Heart right ventricle (tissue), 16 donors: Measurements from ENCODE around the gene YWHAE. TPM values are rescaled to one million over a fixed set of nuclear protein-coding genes. Genes with fewer than 3 reads are reported as not detected.

Experiments
- ATAC-seq, 8 donors: fragments of 200-7000 bp; cut with Tn5 transposase; one replicate each; pipeline ENCODE4 v1.9.1; 2020; ENCODE audit warnings: mild to moderate bottlenecking in 8 of 8, moderate library complexity in 8 of 8, moderate number of reproducible peaks in 1 of 8
- DNase-seq, 2 donors: peaks; one replicate each; pipeline ENCODE4 v3.0.0-alpha.2; 2020
- H3K27ac ChIP-seq, 10 donors: fragments of 200-600 bp; sonication (generic) in 2 of 10; one replicate each; pipeline versions ENCODE4 v1.5.0 to v1.8.0; 2020 to 2022; ENCODE audit warnings: mild to moderate bottlenecking in 3 of 10
- H3K27me3 ChIP-seq, 7 donors: fragments of 200-600 bp; one replicate each; pipeline ENCODE4 v1.8.0; 2021 to 2022; ENCODE audit warnings: mild to moderate bottlenecking in 2 of 7
- H3K36me3 ChIP-seq, 9 donors: fragments of 200-600 bp; sonication (generic) in 1 of 9; one replicate each; pipeline versions ENCODE4 v1.5.0 to v1.8.0; 2020 to 2022; ENCODE audit warnings: mild to moderate bottlenecking in 2 of 9
- H3K4me1 ChIP-seq, 9 donors: fragments of 200-600 bp; sonication (generic) in 1 of 9; one replicate each; pipeline versions ENCODE4 v1.5.0 to v1.8.0; 2020 to 2022; ENCODE audit warnings: mild to moderate bottlenecking in 4 of 9
- H3K4me3 ChIP-seq, 10 donors: fragments of 200-600 bp; sonication (generic) in 2 of 10; one replicate each; pipeline versions ENCODE4 v1.5.0 to v1.8.0; 2020 to 2022; ENCODE audit warnings: mild to moderate bottlenecking in 7 of 10, moderate library complexity in 2 of 10
- H3K9me3 ChIP-seq, 11 donors: fragments of 200-600 bp in 10 of 11; sonication (generic) in 2 of 11; one replicate each; pipeline versions ENCODE4 v1.5.0 to v1.8.0; 2013 to 2022; ENCODE audit warnings: mild to moderate bottlenecking in 2 of 11, control low read depth in 1 of 11, moderate library complexity in 1 of 11
- WGBS, 2 donors: extraction: QIAGEN DNeasy Blood & Tissue Kit; methylation state at CpG; one replicate each; pipeline ENCODE4 v1.1.7; 2013; ENCODE audit warnings: inconsistent platforms in 1 of 2; 5-methylcytosine and 5-hydroxymethylcytosine counted together
- intact Hi-C, 10 donors: fragments of 100-400 bp; cut with DNase I; formaldehyde crosslinking; loops; one replicate each; pipeline versions ENCODE4 v1.11.1 to v1.14.2; 2022
- polyA plus RNA-seq, 2 donors: library from polyadenylated mRNA; stranded (reverse); fragments of 200-250 nt; gene quantifications; one replicate each; pipeline ENCODE4 v1.2.3, GENCODE V29; 2013
- total RNA-seq, 10 donors: library from RNA; stranded (reverse); fragmentation: NEBNext Ultra II Directional in 3 of 10; extraction: Animal tissue kit (Norgen Biotek cat#: 25700) in 3 of 10; gene quantifications; one replicate each; pipeline versions ENCODE4 v1.2.1 to v1.2.4, GENCODE V29; 2021 to 2023
- TF ChIP-seq, protein P1 (sequence below), 9 donors: fragments of 200-600 bp; sonication (generic) in 2 of 9; IDR thresholded peaks; one replicate each; pipeline versions ENCODE4 v1.5.0 to v1.8.0; 2021 to 2022; ENCODE audit warnings: antibody characterized with exemption in 9 of 9, mild to moderate bottlenecking in 5 of 9, moderate library complexity in 1 of 9
- donor health status: Arrhythmogenic right ventricular cardiomyopathy.
- donor health status: ischemic (EF 13 %, LVEDD 7.1; RV severe dilation, severe dysfunction).
- donor health status: healthy with polysubstance abuse.
- donor health status: DM: no; HTN: yes; CAD: no.
- donor health status: DM: no; HTN: no; CAD: no.
- donor health status: ischemic (EF 25% LVEDD 6.9; RV normal size, moderate dysfunction).
- donor health status: ischemic (EF 25% LVEDD 5.7; RV mildly dilated, moderate dysfunction).
- donor health status: healthy.
- donor health status: DM: yes; HTN: yes; CAD: no.
- donor health status: Ischemic cardiomyopathy.
- donor health status: ischemic (EF 35%, LVEDD 5.7; RV mildly dilated, moderate dysfunction).
- donor health status: nonischemic (EF 11% LVEDD 7.7; RV severe dilation, severe dysfunction).
- donor health status: DM: yes; HTN: yes; CAD: no.
- donor health status: PGD.
- donor health status: ischemic (EF 29% LVEDD 5.4; RV normal size, mild dysfunction).
- donor health status: nonischemic (EF 23%, LVEDD 6.1; RV moderate dilation, normal function).

YWHAE gene
- total and polyA plus RNA-seq, 12 donors, result 478 to 791 (median 614) TPM

DNA sequence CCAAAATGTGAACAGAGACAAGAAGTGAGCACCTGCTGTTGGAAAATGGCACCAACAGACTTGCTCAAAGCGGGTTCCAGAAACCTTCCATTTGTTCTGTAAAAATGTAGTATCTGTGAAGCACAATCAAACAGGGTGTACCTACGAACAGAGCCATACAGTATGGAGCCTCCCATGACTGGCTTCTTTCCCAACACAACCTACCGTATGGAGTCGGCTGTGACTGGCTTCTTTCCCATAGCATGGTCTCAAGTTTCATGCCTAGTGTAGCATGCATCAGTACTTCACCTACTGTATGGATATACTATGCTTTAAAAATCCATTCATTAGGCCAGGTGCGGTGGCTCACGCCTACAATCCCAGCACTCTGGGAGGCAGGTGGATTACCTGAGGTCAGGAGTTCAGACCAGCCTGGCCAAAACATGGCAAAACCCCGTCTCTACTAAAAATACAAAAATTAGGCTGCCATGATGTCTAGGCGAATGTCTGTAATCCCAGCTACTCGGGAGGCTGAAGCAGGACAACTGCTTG is 26.2 kb downstream of the YWHAE start:
- TF ChIP-seq, protein P1, sequence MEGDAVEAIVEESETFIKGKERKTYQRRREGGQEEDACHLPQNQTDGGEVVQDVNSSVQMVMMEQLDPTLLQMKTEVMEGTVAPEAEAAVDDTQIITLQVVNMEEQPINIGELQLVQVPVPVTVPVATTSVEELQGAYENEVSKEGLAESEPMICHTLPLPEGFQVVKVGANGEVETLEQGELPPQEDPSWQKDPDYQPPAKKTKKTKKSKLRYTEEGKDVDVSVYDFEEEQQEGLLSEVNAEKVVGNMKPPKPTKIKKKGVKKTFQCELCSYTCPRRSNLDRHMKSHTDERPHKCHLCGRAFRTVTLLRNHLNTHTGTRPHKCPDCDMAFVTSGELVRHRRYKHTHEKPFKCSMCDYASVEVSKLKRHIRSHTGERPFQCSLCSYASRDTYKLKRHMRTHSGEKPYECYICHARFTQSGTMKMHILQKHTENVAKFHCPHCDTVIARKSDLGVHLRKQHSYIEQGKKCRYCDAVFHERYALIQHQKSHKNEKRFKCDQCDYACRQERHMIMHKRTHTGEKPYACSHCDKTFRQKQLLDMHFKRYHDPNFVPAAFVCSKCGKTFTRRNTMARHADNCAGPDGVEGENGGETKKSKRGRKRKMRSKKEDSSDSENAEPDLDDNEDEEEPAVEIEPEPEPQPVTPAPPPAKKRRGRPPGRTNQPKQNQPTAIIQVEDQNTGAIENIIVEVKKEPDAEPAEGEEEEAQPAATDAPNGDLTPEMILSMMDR (IDR thresholded peaks at IDR 0.05), result no peak
- H3K27ac ChIP-seq, result peak overlapping the region in 1 of 10 donors; percentile 15
- H3K36me3 ChIP-seq, result peaks cover 0 to 40% (median 0%) of the 10 kb centered on the region in 9 donors
- H3K4me1 ChIP-seq, result peaks cover 16 to 99% (median 90%) of the 10 kb centered on the region in 9 donors
- intact Hi-C loops, result loop anchor here in 2 of 10 donors (5.0 to 10.0 kb wide), 2 partner anchors 61 to 74 kb away; no protein-coding TSS in a partner anchor
- DNase-seq (no peak), ATAC-seq (peak in 1 of 8 donors; percentile 31)
- H3K27me3 ChIP-seq, result no peaks in the 10 kb centered on the region
- no peak overlapping the region for H3K4me3 ChIP-seq
- WGBS, 2 donors, result 55 to 62% methylated on average over 9 of the region's 9 CpGs
- H3K9me3 ChIP-seq, result no peaks in the 10 kb centered on the region

DNA sequence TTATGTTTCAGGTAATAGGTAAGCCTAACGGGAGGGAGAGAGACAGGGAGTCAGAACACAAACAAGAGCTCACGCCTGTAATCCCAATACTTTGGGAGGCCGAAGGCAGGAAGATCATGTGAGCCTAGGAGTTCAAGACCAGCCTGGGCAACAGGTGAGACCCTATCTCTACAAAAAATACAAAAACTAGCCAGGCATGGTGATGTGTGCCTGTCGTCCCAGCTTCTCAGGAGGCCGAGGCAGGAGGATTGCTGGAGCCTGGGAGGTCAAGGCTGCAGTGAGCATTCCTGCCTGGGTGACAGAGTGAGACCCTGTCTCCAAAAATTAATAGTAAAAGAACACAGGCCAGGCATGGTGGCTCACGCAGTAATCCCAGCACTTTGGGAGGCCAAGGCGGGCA is 27.4 kb downstream of the YWHAE start:
- TF ChIP-seq, protein P1 (IDR thresholded peaks at IDR 0.05), result no peak
- intact Hi-C loops, result loop anchor here in 2 of 10 donors (5.0 to 10.0 kb wide), 2 partner anchors 62 to 75 kb away; no protein-coding TSS in a partner anchor
- WGBS, 2 donors, result 89 to 92% methylated on average over 7 of the region's 7 CpGs
- ATAC-seq (no peak), DNase-seq (no peak)
- H3K4me1 ChIP-seq, result peaks cover 9 to 99% (median 88%) of the 10 kb centered on the region in 9 donors
- no peak overlapping the region for H3K4me3 ChIP-seq
- no peak overlapping the region for H3K27ac ChIP-seq
- peaks cover 0 to 41% (median 0%) of the 10 kb centered on the region in 9 donors for H3K36me3 ChIP-seq
- H3K9me3 ChIP-seq, result no peaks in the 10 kb centered on the region
- H3K27me3 ChIP-seq, result no peaks in the 10 kb centered on the region

DNA sequence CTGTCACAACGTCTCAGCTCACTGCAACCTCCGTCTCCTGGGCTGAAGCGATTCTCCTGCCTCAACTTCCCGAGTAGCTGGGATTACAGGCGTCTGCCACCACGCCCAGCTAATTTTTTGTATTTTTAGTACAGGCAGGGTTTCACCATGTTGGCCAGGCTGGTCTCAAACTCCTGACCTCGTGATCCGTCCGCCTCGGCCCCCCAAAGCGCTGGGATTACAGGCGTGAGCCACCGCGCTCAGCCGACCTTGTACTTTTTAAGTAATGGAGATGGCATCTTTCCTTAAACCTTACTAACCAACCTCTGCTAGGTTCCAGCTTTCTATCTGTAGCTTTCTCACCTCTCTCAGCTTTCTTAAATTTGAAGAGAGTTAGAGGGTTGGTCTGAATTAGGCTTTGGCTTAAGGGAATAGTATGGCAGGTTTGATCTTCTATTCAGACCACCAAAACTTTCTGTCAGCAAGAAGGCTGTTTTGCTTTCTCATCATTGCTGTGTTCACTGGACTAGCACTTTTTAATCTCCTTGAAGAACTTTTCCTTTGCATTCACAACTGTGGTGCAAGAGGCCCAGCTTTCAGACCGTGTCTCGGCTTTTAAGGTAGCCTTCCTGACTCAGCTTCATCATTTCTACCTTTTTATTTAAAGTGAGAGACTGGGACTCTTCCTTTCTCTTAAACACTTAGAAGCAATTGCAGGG is 28.0 kb downstream of the YWHAE start:
- no peak for DNase-seq
- no peak overlapping the region for H3K4me3 ChIP-seq
- H3K4me1 ChIP-seq, result peaks cover 6 to 99% (median 88%) of the 10 kb centered on the region in 9 donors
- no peaks in the 10 kb centered on the region for H3K27me3 ChIP-seq
- TF ChIP-seq, protein P1 (IDR thresholded peaks at IDR 0.05), result no peak
- H3K9me3 ChIP-seq, result no peaks in the 10 kb centered on the region
- intact Hi-C loops, result loop anchor here in 2 of 10 donors (5.0 to 10.0 kb wide), 2 partner anchors 63 to 75 kb away; no protein-coding TSS in a partner anchor
- no peak overlapping the region for H3K27ac ChIP-seq
- 80 to 84% methylated on average over 17 of the region's 17 CpGs for WGBS, 2 donors
- ATAC-seq, result no peak
- H3K36me3 ChIP-seq, result peaks cover 0 to 35% (median 0%) of the 10 kb centered on the region in 9 donors

DNA sequence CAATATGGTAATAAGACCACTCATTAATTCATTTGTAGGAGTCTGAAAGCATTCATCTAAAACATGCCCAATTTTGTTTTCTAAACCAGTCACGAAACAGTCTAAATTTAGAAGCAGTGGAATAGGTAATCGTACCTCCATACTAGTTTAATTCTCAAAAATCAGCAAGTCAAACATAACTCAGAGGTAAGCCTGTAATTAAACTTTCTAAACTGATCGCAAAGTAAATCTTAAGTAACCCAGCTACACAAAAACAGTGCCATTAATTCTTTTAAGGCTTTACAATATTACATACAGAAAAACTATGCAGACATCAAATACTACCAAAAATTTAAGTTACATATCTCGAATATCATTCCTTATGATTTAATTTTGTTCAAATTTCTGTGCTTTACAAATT is 31.4 kb downstream of the YWHAE start:
- H3K4me3 ChIP-seq, result no peak overlapping the region
- peaks cover 0 to 45% (median 13%) of the 10 kb centered on the region in 9 donors for H3K36me3 ChIP-seq
- no peaks in the 10 kb centered on the region for H3K9me3 ChIP-seq
- DNase-seq, result no peak
- TF ChIP-seq, protein P1 (IDR thresholded peaks at IDR 0.05), result no peak
- peaks cover 7 to 99% (median 87%) of the 10 kb centered on the region in 9 donors for H3K4me1 ChIP-seq
- H3K27ac ChIP-seq, result no peak overlapping the region
- WGBS, 2 donors, result 61 to 64% methylated on average over 4 of the region's 4 CpGs
- intact Hi-C loops, result loop anchor here in 8 of 10 donors (5.0 to 10.0 kb wide), 9 partner anchors 34 to 149 kb away; partner anchors contain the start of genes INPP5K (in 4 of the 8), CRK (in 3 of the 8) and YWHAE (in 1 of the 8)
- ATAC-seq, result no peak
- no peaks in the 10 kb centered on the region for H3K27me3 ChIP-seq
